GM23248 (cell line): Measurements from ENCODE around the gene FGD5. TPM values are rescaled to one million over a fixed set of nuclear protein-coding genes. Genes with fewer than 3 reads are reported as not detected.

ENCODE experiments used
- DNase-seq: peaks from one replicate; pipeline ENCODE4 v3.0.0-alpha.2; 2015
- H2AFZ ChIP-seq: fragments of 200-600 bp; sonication (generic); 2 replicates; pipeline ENCODE4 v1.6.1; 2016; ENCODE audit warnings: antibody characterized with exemption
- H3F3A ChIP-seq: fragments of 200-600 bp; sonication (generic); 2 replicates; pipeline ENCODE4 v1.6.1; 2016; ENCODE audit warnings: mild to moderate bottlenecking, antibody characterized with exemption, mixed run types; ENCODE audit not compliant: insufficient read depth
- H3K27ac ChIP-seq: fragments of 200-600 bp; sonication (generic); 2 replicates; pipeline ENCODE4 v1.5.1; 2016; ENCODE audit warnings: mild to moderate bottlenecking
- H3K27me3 ChIP-seq: fragments of 200-600 bp; sonication (generic); replicated peaks from 2 replicates; pipeline ENCODE4 v1.6.1; 2016; ENCODE audit warnings: mild to moderate bottlenecking; ENCODE audit not compliant: insufficient read depth
- H3K36me3 ChIP-seq: fragments of 200-600 bp; sonication (generic); 2 replicates; pipeline ENCODE4 v1.6.1; 2016; ENCODE audit warnings: low read depth, mild to moderate bottlenecking
- H3K4me1 ChIP-seq: fragments of 200-600 bp; sonication (generic); 2 replicates; pipeline ENCODE4 v1.6.1; 2016; ENCODE audit warnings: mild to moderate bottlenecking; ENCODE audit not compliant: insufficient read depth
- H3K4me2 ChIP-seq: fragments of 200-600 bp; sonication (generic); one replicate; pipeline ENCODE4 v1.6.1; 2016; ENCODE audit warnings: mild to moderate bottlenecking; ENCODE audit not compliant: unreplicated experiment
- H3K4me3 ChIP-seq: fragments of 200-600 bp; sonication (generic); 2 replicates; pipeline ENCODE4 v1.5.1; 2016; ENCODE audit warnings: mild to moderate bottlenecking
- H3K79me2 ChIP-seq: fragments of 200-600 bp; sonication (generic); 2 replicates; pipeline ENCODE4 v1.6.1; 2016; ENCODE audit warnings: mild to moderate bottlenecking; ENCODE audit not compliant: insufficient read depth
- H3K9ac ChIP-seq: fragments of 200-600 bp; sonication (generic); 2 replicates; pipeline ENCODE4 v1.6.1; 2016; ENCODE audit warnings: mild to moderate bottlenecking
- H3K9me2 ChIP-seq: fragments of 200-600 bp; sonication (generic); 2 replicates; pipeline ENCODE4 v1.6.1; 2016; ENCODE audit warnings: mixed run types, mild to moderate bottlenecking, moderate library complexity; ENCODE audit not compliant: insufficient read depth
- H3K9me3 ChIP-seq: fragments of 200-600 bp; sonication (generic); one replicate; pipeline ENCODE4 v1.6.1; 2017; ENCODE audit warnings: low read depth
- H4K20me1 ChIP-seq: fragments of 200-600 bp; sonication (generic); 2 replicates; pipeline ENCODE4 v1.6.0; 2016; ENCODE audit not compliant: insufficient read depth
- EZH2 ChIP-seq: fragments of 200-600 bp; sonication (generic); IDR thresholded peaks from 2 replicates; pipeline ENCODE4 v1.6.1; 2018; ENCODE audit warnings: antibody characterized with exemption, mild to moderate bottlenecking; ENCODE audit not compliant: insufficient read depth, poor library complexity, severe bottlenecking
- EZH2phosphoT487 ChIP-seq: fragments of 200-600 bp; sonication (generic); IDR thresholded peaks from 2 replicates; pipeline ENCODE4 v1.6.1; 2018; ENCODE audit warnings: antibody characterized with exemption, moderate library complexity, mild to moderate bottlenecking, low read depth; ENCODE audit not compliant: insufficient read depth
- WGBS, 2 experiments: methylation state at CpG; one replicate each; pipeline ENCODE4 v1.1.6; 2015 to 2017; ENCODE audit warnings: low lambda C conversion rate in 2 of 2, low coverage in 1 of 2; ENCODE audit errors: missing lambda C conversion rate in 2 of 2; 5-methylcytosine and 5-hydroxymethylcytosine counted together
- in situ Hi-C: fragments of 300-500 bp; cut with MboI; formaldehyde crosslinking; loops from 2 replicates; pipeline ENCODE4 v1.15.0; 2020
- polyA plus RNA-seq: library from polyadenylated mRNA; unstranded; fragments of >200 nt; fragmentation: Nextera tagmentation; extraction: Ambion mirVana; gene quantifications from 2 replicates; pipeline ENCODE4 v1.2.1, GENCODE V29; 2016
- total RNA-seq: library from RNA; depleted of rRNA; stranded (reverse); fragments of >200 nt; shearing (Covaris generic); gene quantifications from 2 replicates; pipeline ENCODE4 v1.2.3, GENCODE V29; 2014

FGD5 gene
- total and polyA plus RNA-seq, 2 experiments from 2014 or later, result not detected

GRCh38 chr3:14824646-14825045 is 5.9 kb downstream of the FGD5 start:
- no peaks in the 10 kb centered on the region for H3K9me3 ChIP-seq
- no peaks in the 10 kb centered on the region for H3K9me2 ChIP-seq
- DNase-seq, result no peak
- no peaks in the 10 kb centered on the region for H3K79me2 ChIP-seq
- no peak overlapping the region for H3K27ac ChIP-seq
- no peak overlapping the region for H2AFZ ChIP-seq
- H3K36me3 ChIP-seq, result no peaks in the 10 kb centered on the region
- no peaks in the 10 kb centered on the region for H3F3A ChIP-seq
- 84 to 87% methylated on average over 2 of the region's 2 CpGs for WGBS, 2 experiments
- no peaks in the 10 kb centered on the region for H4K20me1 ChIP-seq
- TF ChIP-seq EZH2phosphoT487 (no peak), EZH2 (no peak)
- no peak overlapping the region for H3K4me2 ChIP-seq
- H3K9ac ChIP-seq, result no peak overlapping the region
- H3K27me3 ChIP-seq, result peaks cover 26% of the 10 kb centered on the region
- H3K4me1 ChIP-seq, result no peaks in the 10 kb centered on the region
- no peak overlapping the region for H3K4me3 ChIP-seq
- in situ Hi-C loops, result no loop called here

- Histone ChIP-seq H2AFZ (no peak overlapping the region), H3K79me2 (no peaks in the 10 kb centered on the region), H3K4me2 (no peak overlapping the region), H3K4me3 (no peak overlapping the region), H3F3A (no peaks in the 10 kb centered on the region), H3K27me3 (peaks cover 37% of the 10 kb centered on the region), H3K9me3 (no peaks in the 10 kb centered on the region), H3K9ac (no peak overlapping the region), H3K36me3 (no peaks in the 10 kb centered on the region), H3K4me1 (no peaks in the 10 kb centered on the region), H4K20me1 (no peaks in the 10 kb centered on the region), H3K9me2 (no peaks in the 10 kb centered on the region), H3K27ac (no peak overlapping the region)
- DNase-seq, result no peak
- no peak for TF ChIP-seq EZH2
- TF ChIP-seq EZH2phosphoT487, result no peak
- in situ Hi-C loops, result no loop called here
- 55 to 62% methylated on average over 4 of the region's 4 CpGs for WGBS, 2 experiments
Measured at GRCh38 chr3:14826069-14826468, 7.3 kb downstream of the FGD5 start.

GRCh38 chr3:14827776-14828175 is 9.0 kb downstream of the FGD5 start:
- no peak overlapping the region for H3K9ac ChIP-seq
- no peak overlapping the region for H3K4me2 ChIP-seq
- H3K9me2 ChIP-seq, result no peaks in the 10 kb centered on the region
- 58 to 62% methylated on average over 8 of the region's 8 CpGs for WGBS, 2 experiments
- H3K27me3 ChIP-seq, result peaks cover 34% of the 10 kb centered on the region
- H3K36me3 ChIP-seq, result no peaks in the 10 kb centered on the region
- no peaks in the 10 kb centered on the region for H3K9me3 ChIP-seq
- H2AFZ ChIP-seq, result no peak overlapping the region
- no peak overlapping the region for H3K27ac ChIP-seq
- no peak overlapping the region for H3K4me3 ChIP-seq
- H3K4me1 ChIP-seq, result no peaks in the 10 kb centered on the region
- no peaks in the 10 kb centered on the region for H3F3A ChIP-seq
- H3K79me2 ChIP-seq, result no peaks in the 10 kb centered on the region
- in situ Hi-C loops, result no loop called here
- H4K20me1 ChIP-seq, result no peaks in the 10 kb centered on the region
- DNase-seq, result no peak
- TF ChIP-seq EZH2phosphoT487 (no peak), EZH2 (no peak)

- Histone ChIP-seq H3K27ac (no peak overlapping the region), H3K79me2 (no peaks in the 10 kb centered on the region), H3K4me2 (no peak overlapping the region), H3K36me3 (no peaks in the 10 kb centered on the region), H3K9ac (no peak overlapping the region), H2AFZ (no peak overlapping the region), H4K20me1 (no peaks in the 10 kb centered on the region), H3K4me1 (no peaks in the 10 kb centered on the region), H3K27me3 (peaks cover 44% of the 10 kb centered on the region), H3K4me3 (no peak overlapping the region), H3F3A (no peaks in the 10 kb centered on the region), H3K9me2 (no peaks in the 10 kb centered on the region), H3K9me3 (no peaks in the 10 kb centered on the region)
- TF ChIP-seq EZH2phosphoT487 (no peak), EZH2 (no peak)
- in situ Hi-C loops, result no loop called here
- DNase-seq, result no peak
- WGBS, 2 experiments, result 70 to 77% methylated on average over 5 of the region's 5 CpGs
Measured at GRCh38 chr3:14829811-14830210, 11.0 kb downstream of the FGD5 start.

GRCh38 chr3:14831916-14832450 is 13.2 kb downstream of the FGD5 start:
- no peak overlapping the region for H3K4me3 ChIP-seq
- H3K4me2 ChIP-seq, result no peak overlapping the region
- no peak for TF ChIP-seq EZH2
- no peak for TF ChIP-seq EZH2phosphoT487
- H3K36me3 ChIP-seq, result no peaks in the 10 kb centered on the region
- no peaks in the 10 kb centered on the region for H3K4me1 ChIP-seq
- in situ Hi-C loops, result no loop called here
- no peak for DNase-seq
- WGBS, 2 experiments, result 49 to 51% methylated on average over 8 of the region's 8 CpGs
- peaks cover 51% of the 10 kb centered on the region for H3K27me3 ChIP-seq
- H3K9me3 ChIP-seq, result no peaks in the 10 kb centered on the region
- no peaks in the 10 kb centered on the region for H3F3A ChIP-seq
- no peaks in the 10 kb centered on the region for H3K79me2 ChIP-seq
- no peaks in the 10 kb centered on the region for H4K20me1 ChIP-seq
- H3K9me2 ChIP-seq, result no peaks in the 10 kb centered on the region
- no peak overlapping the region for H3K27ac ChIP-seq
- H2AFZ ChIP-seq, result no peak overlapping the region
- H3K9ac ChIP-seq, result no peak overlapping the region
